CD14-positive monocyte (primary cell): ENCODE measurements around the gene EIPR1. TPM values are rescaled to one million over a fixed set of nuclear protein-coding genes. Genes with fewer than 3 reads are reported as not detected.

Experiments
- DNase-seq, 3 donors: peaks; one replicate each; pipeline ENCODE4 v3.0.0-alpha.2; 2011 to 2022
- H2AFZ ChIP-seq: 2 replicates; pipeline ENCODE4 v1.6.0; 2012; ENCODE audit warnings: mild to moderate bottlenecking, low read depth, low read length, inconsistent platforms; ENCODE audit not compliant: insufficient read depth, poor library complexity, severe bottlenecking
- H3K27ac ChIP-seq, 2 donors: 1 replicate in 1 of 2; 2 replicates in 1 of 2; pipeline ENCODE4 v1.5.1; 2012 to 2013; ENCODE audit warnings: low read length in 2 of 2, control low read depth in 1 of 2, inconsistent platforms in 1 of 2, low read depth in 1 of 2, mild to moderate bottlenecking in 1 of 2
- H3K27me3 ChIP-seq, 2 donors: one replicate each; pipeline versions ENCODE4 v1.6.0 to v1.6.1; 2011 to 2013; ENCODE audit warnings: low read length in 2 of 2; ENCODE audit not compliant: control insufficient read depth in 2 of 2, insufficient read depth in 2 of 2
- H3K36me3 ChIP-seq, 2 donors: replicated peaks in 1 of 2; 1 replicate in 1 of 2; 2 replicates in 1 of 2; pipeline versions ENCODE4 v1.5.1 to v1.6.1; 2012 to 2013; ENCODE audit warnings: low read length in 2 of 2, control low read depth in 1 of 2, inconsistent platforms in 1 of 2, mild to moderate bottlenecking in 1 of 2; ENCODE audit not compliant: insufficient read depth in 2 of 2, control insufficient read depth in 1 of 2
- H3K4me1 ChIP-seq, 2 donors: 1 replicate in 1 of 2; 2 replicates in 1 of 2; pipeline versions ENCODE4 v1.5.1 to v1.6.1; 2012 to 2013; ENCODE audit warnings: low read length in 2 of 2, control low read depth in 1 of 2, inconsistent platforms in 1 of 2, mild to moderate bottlenecking in 1 of 2, moderate library complexity in 1 of 2; ENCODE audit not compliant: insufficient read depth in 2 of 2, control insufficient read depth in 1 of 2
- H3K4me2 ChIP-seq: replicated peaks from 2 replicates; pipeline ENCODE3; 2012; ENCODE audit warnings: low read length, moderate library complexity, mild to moderate bottlenecking; ENCODE audit not compliant: poor library complexity, severe bottlenecking; ENCODE audit errors: extremely low read depth
- H3K4me3 ChIP-seq, 3 experiments: fragments of 200-600 bp in 1 of 3; sonication (generic) in 1 of 3; replicated peaks in 1 of 3; 1 replicate in 2 of 3; 2 replicates in 1 of 3; pipeline ENCODE4 v1.5.1; 2011 to 2013; ENCODE audit warnings: low read length in 3 of 3, mild to moderate bottlenecking in 3 of 3, control low read depth in 2 of 3, low read depth in 2 of 3, inconsistent platforms in 1 of 3, moderate library complexity in 1 of 3
- H3K79me2 ChIP-seq: 2 replicates; pipeline ENCODE4 v1.6.0; 2012; ENCODE audit warnings: mild to moderate bottlenecking, control low read depth, inconsistent platforms, low read length, moderate library complexity; ENCODE audit not compliant: insufficient read depth
- H3K9ac ChIP-seq: 2 replicates; pipeline ENCODE4 v1.6.0; 2017; ENCODE audit warnings: low read length, mild to moderate bottlenecking; ENCODE audit not compliant: insufficient read depth, poor library complexity, severe bottlenecking
- H3K9me3 ChIP-seq, 2 donors: replicated peaks in 1 of 2; 1 replicate in 1 of 2; 2 replicates in 1 of 2; pipeline versions ENCODE4 v1.5.1 to v1.6.1; 2012 to 2013; ENCODE audit warnings: low read length in 2 of 2, control low read depth in 1 of 2; ENCODE audit not compliant: control insufficient read depth in 1 of 2, insufficient read depth in 1 of 2
- H4K20me1 ChIP-seq: 2 replicates; pipeline ENCODE4 v1.6.0; 2012; ENCODE audit warnings: mild to moderate bottlenecking, low read length, control low read depth, moderate library complexity; ENCODE audit not compliant: insufficient read depth
- H3K27ac Mint-ChIP-seq, 7 donors: one replicate each; pipeline ENCODE4 v1.8.0; 2020; ENCODE audit warnings: mild to moderate bottlenecking in 7 of 7, mixed read lengths in 7 of 7, moderate library complexity in 6 of 7, inconsistent platforms in 2 of 7
- H3K27me3 Mint-ChIP-seq, 3 donors: one replicate each; pipeline ENCODE4 v1.8.0; 2021 to 2022; ENCODE audit warnings: low read depth in 3 of 3, mild to moderate bottlenecking in 3 of 3, mixed read lengths in 3 of 3, moderate library complexity in 3 of 3, inconsistent platforms in 1 of 3
- H3K36me3 Mint-ChIP-seq, 2 donors: one replicate each; pipeline ENCODE4 v1.8.0; 2020; ENCODE audit warnings: mixed read lengths in 2 of 2, inconsistent platforms in 1 of 2, mild to moderate bottlenecking in 1 of 2
- H3K4me1 Mint-ChIP-seq: one replicate; pipeline ENCODE4 v1.8.0; 2020; ENCODE audit warnings: mild to moderate bottlenecking, mixed read lengths
- H3K4me3 Mint-ChIP-seq, 2 donors: one replicate each; pipeline ENCODE4 v1.8.0; 2020; ENCODE audit warnings: mild to moderate bottlenecking in 2 of 2, mixed read lengths in 2 of 2, moderate library complexity in 1 of 2
- H3K9me3 Mint-ChIP-seq, 7 donors: one replicate each; pipeline ENCODE4 v1.8.0; 2020 to 2022; ENCODE audit warnings: mixed read lengths in 7 of 7, mild to moderate bottlenecking in 6 of 7, moderate library complexity in 6 of 7, inconsistent platforms in 2 of 7
- CTCF ChIP-seq: fragments of 200-600 bp; IDR thresholded peaks from one replicate; pipeline ENCODE4 v1.8.0; 2022; ENCODE audit warnings: antibody characterized with exemption, mild to moderate bottlenecking
- WGBS: methylation state at CpG from one replicate; pipeline ENCODE4 v1.1.5; 2013; ENCODE audit warnings: missing lambda C conversion rate; ENCODE audit not compliant: insufficient coverage; 5-methylcytosine and 5-hydroxymethylcytosine counted together
- intact Hi-C, 2 donors: fragments of 100-400 bp; cut with micrococcal nuclease; formaldehyde crosslinking; loops; one replicate each; pipeline versions ENCODE4 v1.15.0 to v1.15.1; 2023
- polyA plus RNA-seq, 3 donors: library from polyadenylated mRNA; depleted of rRNA in 1 of 3; unstranded in 2 of 3; stranded (reverse) in 1 of 3; fragments of 300-500 nt in 2 of 3; fragments of >200 nt in 1 of 3; fragmentation: Illumina TruSeq in 2 of 3; gene quantifications; 1 replicate in 2 of 3; 2 replicates in 1 of 3; pipeline ENCODE4 v1.2.3, GENCODE V29; 2012 to 2021

The EIPR1 gene
- polyA plus RNA-seq, 3 donors = 19.0 to 22.4 (median 20.8) TPM

DNA sequence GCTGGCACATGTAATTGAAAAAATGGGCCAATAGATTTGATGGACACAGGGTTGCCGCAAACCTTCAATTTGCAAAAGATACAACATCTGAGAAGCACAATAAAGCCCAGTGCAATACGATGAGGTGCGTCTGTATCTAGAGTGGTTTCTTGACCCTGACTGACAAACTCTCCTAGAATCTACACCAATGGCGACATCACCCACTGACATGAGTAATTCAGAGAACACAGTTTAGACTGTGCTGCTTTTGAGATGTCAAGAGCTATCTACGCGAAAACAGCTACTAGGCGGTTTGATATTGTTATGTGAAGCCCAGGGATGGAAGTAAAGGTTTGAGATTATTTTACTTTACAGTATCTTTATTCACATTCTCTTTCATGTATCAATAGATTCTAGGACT is 104.9 kb downstream of the EIPR1 start:
- Mint-ChIP-seq H3K9me3 (peaks cover 17 to 33% (median 24%) of the 10 kb centered on the region in 7 donors), H3K27ac (no peak overlapping the region), H3K27me3 (no peaks in the 10 kb centered on the region), H3K4me1 (no peaks in the 10 kb centered on the region), H3K4me3 (no peak overlapping the region), H3K36me3 (peaks cover 8 to 17% of the 10 kb centered on the region in 2 donors)
- Histone ChIP-seq H3K9me3 (peaks cover 27 to 30% of the 10 kb centered on the region in 2 donors), H3K27ac (no peak overlapping the region), H3K4me2 (no peak overlapping the region), H3K36me3 (peaks cover 0 to 7% of the 10 kb centered on the region in 2 donors), H3K4me3 (no peak overlapping the region), H4K20me1 (no peaks in the 10 kb centered on the region), H2AFZ (no peak overlapping the region), H3K9ac (no peak overlapping the region), H3K4me1 (no peaks in the 10 kb centered on the region), H3K27me3 (no peaks in the 10 kb centered on the region), H3K79me2 (no peaks in the 10 kb centered on the region)
- WGBS = 100% methylated on average over 3 of the region's 7 CpGs
- no peak for DNase-seq
- no peak for TF ChIP-seq CTCF
- intact Hi-C loops = no loop called here

GRCh38 chr2:3270095-3270478 is 107.5 kb downstream of the EIPR1 start:
- Histone ChIP-seq H3K4me3 (no peak overlapping the region), H3K9me3 (peaks cover 8 to 14% of the 10 kb centered on the region in 2 donors), H3K36me3 (peaks cover 0 to 7% of the 10 kb centered on the region in 2 donors), H2AFZ (no peak overlapping the region), H3K4me1 (peaks cover 0 to under 1% of the 10 kb centered on the region in 2 donors), H3K9ac (no peak overlapping the region), H3K27ac (no peak overlapping the region), H3K27me3 (no peaks in the 10 kb centered on the region), H3K79me2 (no peaks in the 10 kb centered on the region), H3K4me2 (no peak overlapping the region), H4K20me1 (no peaks in the 10 kb centered on the region)
- no peaks in the 10 kb centered on the region for H3K4me1 Mint-ChIP-seq
- no peak for TF ChIP-seq CTCF
- 98% methylated on average over 8 of the region's 8 CpGs for WGBS
- intact Hi-C loops = no loop called here
- H3K27me3 Mint-ChIP-seq = no peaks in the 10 kb centered on the region
- DNase-seq = no peak
- no peak overlapping the region for H3K27ac Mint-ChIP-seq
- H3K9me3 Mint-ChIP-seq = peaks cover 4 to 18% (median 9%) of the 10 kb centered on the region in 7 donors
- H3K4me3 Mint-ChIP-seq = no peak overlapping the region
- H3K36me3 Mint-ChIP-seq = peaks cover 6 to 7% of the 10 kb centered on the region in 2 donors
